ENCODE measurements around the gene AGA.

The AGA gene

DNA sequence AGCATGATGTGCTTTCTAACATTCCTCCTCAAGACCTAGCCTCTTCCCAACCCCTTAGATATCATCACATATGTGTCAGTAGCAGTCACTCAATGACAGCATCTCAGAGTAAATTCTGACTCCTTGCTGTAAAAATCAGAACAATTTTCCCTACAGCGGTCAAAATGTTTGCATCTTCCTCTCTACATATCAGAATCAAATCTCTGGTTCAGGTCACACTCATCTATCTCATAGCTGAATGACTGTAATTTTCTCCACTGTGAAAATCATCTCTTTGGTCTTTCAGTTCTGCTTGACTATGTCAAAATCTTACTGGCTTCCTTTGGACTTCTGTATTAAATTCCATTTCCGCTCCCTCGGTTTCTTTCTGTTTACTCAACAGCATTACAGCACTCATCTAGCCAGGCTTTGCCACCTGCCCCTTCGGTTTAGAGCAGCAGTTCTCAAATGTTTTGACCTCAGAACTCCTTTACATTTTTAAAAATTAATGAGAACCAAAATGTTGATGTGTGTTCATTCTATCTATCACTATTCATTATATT, 57.3 kb downstream of the AGA start:
- no peak for DNase-seq

DNA sequence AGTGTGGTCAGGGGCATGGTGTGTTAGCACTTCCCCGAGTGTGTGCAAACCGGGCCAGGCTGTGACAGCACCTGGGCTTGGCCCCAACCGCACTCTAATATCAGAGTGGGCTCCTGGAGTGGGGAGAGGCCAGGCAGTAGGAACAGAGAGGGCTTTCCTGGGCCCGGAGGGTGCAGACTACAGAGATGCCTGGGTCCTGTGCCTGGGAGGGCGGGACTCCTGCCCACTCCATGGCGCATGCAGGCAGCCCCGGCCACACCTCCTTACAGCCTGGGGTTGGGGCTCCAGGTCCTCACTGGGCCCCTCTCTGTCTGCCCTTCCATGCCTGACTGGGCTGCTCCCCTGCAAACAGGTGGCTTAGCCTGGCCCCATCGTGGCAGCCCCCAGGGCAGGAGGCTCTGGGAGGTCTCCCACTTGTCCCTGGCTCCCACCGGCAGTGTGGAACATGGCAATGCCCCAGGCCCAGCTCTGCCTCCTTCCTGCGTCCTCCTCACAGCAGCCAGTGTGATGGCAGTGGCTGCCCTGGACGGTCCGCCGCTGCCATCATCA, 60.4 kb downstream of the AGA start:
- no peak for DNase-seq

Data from NCI-H510A (cell line).